Fibroblast of gingiva (primary cell): ENCODE data around the gene GPHN.

ENCODE experiments used
- DNase-seq: peaks from one replicate; pipeline ENCODE4 v3.0.0-alpha.2; 2011; ENCODE audit warnings: low read depth

GPHN gene

DNA sequence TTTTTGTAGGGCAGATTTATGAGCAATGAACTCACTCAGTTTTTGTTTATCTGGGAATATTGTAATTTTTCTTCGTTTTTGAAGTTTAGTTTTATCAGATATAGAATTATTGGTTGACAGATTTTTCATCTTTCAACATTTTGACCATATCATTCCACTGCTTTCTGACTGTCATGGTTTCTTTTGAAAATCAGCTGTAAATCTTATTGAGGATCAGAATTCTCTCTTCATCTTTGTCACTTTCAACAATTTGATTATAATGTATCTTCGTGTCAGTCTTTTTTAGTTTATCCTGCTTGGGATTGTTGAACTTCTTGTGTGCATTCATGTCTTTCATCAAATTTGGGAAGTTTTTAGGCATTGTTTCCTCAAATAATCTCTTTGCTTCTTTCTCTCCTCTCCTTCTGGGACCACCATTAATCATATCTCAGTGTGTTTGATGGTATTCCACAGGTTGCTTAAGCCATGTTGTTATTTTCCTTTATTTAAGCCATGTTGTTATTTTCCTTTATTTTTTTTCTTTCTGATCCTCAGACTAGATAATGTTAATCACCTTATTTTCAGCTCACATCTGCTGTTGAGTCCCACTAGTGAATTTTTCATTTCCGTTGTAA, 451.6 kb downstream of the GPHN start:
- no peak for DNase-seq

DNA sequence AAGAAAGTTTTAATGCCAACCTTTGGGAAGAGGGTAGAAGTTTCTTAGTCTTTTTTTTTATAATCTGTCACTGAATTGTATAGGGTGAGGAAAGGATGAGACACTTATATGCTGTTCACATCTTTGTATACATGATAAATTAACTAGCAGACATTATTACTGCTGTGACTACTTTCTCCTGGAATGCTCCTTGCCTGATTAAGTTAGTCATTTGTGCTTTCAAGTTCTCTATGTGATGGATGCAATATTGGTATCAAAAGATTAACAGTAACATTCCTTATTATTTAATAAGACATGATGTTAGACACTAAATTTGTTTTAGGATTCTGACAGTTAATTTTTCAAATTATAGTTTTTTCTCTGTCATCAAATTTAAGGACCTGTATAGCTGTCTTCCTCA, 457.9 kb downstream of the GPHN start:
- DNase-seq = no peak

DNA sequence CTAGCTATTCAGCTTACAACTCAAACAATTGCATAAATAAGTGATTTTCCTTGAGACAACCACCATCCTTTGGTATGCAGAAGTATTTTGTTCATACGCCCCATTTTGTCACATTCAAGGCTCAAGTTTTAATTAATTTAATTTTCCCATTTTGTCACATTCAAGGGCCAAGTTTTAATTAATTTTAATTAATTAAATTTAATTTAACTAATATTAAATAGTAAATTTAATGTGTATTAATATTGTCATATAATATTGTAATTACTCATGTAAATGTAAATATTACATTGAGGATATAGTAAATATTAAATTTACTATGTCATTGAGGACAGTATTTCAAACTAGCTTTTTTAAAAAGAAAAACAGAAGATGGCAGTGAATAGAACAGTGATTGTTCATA, 464.5 kb downstream of the GPHN start:
- no peak for DNase-seq

DNA sequence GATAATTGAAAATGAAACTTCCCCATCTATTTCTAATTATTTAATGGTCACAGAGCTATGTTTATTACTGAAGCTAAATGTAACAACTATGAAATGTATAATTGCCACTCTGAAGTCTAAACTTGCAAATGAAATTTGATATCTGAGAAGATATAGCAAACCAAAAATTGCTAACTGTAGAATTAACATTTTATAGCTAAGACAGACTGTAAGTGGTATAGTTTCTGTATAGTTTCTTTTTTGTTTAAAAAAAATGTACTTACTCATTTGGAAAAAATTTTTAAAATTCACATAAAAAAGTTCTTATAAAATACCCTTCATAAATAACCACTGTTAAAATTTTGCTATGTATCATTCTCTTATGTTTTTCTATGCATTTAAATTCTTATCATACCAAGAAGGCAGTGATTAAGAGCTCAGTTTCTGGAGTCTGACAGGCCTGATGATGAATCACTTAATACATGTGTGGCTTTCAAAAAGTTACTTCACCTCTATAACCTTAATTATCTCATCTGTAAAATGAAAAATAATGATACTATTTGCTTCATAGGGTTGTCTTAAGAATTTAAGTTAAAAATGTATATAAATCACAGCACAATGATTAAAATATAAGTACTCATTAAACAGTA, 466.6 kb downstream of the GPHN start:
- no peak for DNase-seq

DNA sequence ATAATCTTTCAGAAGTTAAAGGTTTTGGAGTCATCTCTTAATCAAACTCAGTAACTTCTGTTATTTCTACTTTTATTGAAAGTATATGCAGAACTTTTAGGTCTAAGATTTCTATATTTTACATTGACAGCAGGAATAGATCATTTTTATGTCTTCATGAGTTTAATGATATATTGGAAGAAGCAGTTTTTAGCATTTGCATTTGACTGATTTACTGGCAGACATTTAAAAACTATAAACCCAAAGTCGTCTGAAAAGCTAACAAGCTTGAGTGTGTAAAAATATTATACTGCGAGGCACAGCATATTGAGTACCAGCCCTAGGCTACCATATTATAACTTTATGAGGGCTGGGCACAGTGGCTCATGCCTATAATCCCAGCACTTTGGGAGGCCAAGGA, 467.3 kb downstream of the GPHN start:
- no peak for DNase-seq

DNA sequence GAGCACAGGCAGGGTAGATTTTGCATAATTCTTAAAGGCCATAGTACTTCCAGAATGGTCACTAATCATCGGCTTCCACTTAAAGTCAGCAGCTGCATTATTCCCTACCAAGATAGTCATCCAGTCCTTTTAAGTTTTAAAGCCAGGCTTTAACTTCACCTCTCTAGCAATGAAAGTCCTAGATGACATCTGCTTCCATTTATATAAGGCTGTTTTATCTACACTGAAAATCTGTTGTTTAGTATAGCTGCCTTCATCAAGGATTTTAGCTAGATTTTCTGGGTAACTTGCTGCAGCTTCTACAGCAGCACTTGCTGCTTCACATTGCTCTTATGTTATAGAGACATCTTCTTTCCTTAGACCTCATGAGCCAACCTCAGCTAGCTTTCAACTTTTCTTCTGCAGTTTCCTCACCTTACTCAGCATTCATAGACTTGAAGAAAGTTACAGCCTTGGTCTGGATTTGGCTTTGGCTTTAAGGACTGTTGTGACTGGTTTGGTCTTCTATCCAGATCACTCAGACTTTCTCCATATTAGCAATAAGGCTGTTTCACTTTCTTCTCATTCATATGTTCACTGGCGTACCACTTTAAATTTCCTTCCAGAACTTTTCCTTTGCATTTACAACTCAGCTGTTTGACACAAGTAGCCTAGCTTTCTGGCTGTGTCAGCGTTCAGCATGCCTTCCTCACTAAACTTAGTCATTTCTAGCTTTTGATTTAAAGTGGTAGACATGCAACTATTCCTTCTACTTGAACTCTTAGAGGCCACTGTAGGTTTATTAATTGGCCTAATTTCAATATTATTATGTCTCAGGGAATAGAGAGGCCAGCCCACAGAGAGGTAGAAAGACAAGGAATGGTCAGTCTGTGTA, 471.4 kb downstream of the GPHN start:
- no peak for DNase-seq

DNA sequence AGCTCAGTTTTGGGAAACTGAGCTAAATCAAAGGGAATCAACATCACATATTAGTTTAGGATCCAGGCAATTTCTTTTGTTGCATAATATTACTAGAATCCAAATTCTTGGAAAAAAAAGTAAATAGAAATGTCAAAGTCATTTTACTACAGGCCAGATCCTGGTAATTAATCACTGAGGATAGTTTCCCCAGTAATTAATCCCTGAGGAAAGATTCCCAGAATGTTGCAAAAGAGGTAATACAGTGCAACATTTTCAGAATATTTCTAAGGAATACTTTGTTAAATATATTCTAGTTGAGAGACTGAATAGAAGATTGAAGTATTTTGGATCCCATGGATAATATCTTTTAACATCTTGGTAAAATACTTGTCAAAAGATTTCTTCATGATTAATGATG, 474.3 kb downstream of the GPHN start:
- no peak for DNase-seq

DNA sequence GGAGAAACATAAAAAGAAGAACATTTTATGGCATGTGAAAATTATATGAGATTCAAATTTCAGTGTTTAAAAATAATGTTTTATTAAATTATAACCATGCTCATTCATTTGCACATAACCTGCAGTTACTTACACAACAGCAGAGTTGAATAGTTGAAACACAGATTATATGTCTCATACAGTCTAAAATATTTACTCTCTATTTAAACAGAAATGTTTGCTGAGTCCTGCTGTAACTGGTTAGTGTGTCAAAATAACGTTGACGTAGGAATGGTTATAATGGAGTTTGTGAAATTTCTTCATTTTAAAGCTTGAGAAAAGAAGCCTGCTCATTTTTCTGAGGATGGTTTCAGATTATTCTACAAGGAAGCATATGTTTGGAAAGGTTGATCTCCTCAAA, 484.8 kb downstream of the GPHN start:
- no peak for DNase-seq

DNA sequence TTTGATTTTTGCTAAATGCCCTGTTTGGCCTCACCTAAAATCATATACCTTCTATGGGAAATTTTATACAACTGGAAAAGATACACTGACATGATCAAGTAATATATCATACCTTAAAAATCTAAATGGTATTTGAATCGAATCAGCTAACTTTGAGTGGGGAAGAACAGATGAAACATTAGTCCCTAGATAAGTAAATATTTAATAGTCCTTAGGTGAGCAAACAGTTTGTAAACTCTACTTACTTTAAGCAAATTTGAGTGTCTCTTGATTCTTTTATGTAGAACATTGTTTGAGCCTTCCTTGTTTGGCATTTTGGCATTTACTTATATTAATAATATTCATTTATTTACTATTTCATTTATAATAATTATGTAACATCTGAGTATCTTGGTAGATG, 485.6 kb downstream of the GPHN start:
- no peak for DNase-seq

DNA sequence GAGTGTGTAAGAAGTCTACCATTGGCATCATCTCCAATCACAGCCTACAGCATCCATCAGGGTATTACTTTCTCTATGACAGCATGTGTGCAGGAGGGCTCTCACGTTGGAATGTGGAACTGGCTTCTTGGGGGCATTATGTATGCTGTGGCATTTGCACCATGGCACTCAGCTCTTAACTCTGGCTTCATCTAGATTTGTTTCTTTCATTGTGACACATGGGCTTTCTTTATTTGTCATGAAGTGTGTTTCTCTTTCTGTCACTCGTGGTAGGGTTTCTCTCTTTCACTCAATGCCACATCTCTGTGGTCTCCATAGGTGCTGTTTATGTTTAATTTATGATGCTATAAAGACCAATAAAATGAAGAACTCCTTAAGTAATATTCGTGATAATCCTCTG, 490.1 kb downstream of the GPHN start:
- DNase-seq = no peak

DNA sequence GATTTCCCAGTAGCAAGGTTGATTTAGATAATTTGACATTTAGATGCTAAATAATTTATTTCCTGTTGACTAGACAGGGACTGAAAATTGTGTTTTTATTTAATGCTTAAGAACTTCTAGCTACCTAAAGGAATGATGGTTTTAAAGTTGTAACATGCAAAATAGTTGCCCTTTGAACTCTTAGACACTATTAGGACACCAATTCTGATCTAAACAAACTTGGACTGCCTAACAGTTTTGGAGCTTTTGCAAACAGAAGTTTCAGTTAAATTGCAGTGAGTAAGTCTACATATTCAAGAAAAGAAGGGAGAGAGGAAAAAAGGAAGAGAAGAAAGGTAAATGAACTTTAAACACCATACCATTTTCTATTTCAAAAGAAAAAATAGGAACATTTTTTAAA, 492.0 kb downstream of the GPHN start:
- no peak for DNase-seq

DNA sequence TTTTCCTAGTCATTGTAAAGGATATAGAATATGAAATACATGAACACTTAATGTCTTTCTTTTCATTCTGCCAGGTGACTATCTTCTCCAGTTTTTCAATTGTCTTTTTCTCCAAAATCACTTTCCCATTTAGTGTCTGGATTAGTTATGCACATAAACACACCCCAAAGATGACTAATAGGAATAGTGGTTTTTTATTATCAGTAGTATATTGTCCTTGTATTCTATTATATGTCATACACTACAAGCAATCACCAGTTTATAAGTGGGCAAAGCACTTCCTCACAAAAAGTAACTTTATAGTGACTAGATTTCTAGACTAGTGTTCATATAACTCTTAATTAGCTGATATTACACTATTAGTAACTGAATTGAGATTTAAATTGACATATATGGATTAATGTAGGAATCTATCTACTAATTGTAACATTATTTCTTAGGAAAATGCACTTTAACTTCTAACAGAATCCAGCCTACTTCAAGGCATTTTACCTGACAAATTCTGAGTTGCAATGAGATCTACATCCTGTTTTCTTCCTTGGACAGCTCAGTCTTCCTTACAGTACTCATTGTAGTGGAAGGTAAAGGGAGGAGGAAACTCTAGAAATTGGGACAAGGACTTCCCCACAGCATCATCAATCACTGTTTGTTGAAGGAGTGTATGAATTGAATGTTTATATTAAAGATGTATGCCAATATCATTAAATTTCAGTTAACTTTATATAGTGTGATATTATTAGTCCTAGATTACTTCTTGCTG, 495.2 kb downstream of the GPHN start:
- DNase-seq = no peak

DNA sequence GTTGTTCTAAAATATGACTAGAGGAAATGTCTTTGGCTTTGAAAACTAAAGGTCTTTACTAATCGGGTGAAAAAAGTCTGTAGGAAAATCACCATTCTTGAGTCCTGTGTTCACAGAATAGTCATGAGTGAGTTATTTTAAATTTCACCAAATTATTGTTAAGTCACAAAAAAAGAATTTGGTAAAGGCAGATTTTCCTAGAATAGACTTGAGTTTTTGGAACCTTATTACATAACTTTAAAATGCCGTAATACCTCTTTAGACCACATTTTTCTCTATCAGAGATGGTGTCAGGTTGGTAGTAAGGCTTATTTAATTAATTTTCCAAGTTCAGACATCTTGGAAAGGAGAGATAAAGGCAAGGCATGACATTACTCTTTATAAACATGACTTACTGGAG, 496.6 kb downstream of the GPHN start:
- no peak for DNase-seq

DNA sequence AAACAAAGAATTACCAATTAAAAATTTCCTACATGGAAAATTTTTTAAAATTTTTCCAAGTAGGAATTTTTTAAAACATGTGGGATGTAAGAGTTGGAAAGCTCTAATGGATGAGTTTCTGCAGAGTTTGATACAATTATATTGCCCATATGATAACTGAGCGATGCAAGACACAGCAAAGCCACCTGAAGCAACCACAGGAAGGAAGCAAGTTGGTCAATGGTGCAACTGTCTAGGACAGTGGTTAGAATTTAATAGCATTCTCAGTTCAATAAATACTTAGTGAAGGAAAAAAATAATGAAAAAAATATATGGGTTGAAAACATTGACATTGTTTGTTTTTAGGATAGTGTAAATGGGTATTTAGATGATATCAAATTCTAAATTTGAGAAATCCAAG, 502.7 kb downstream of the GPHN start:
- no peak for DNase-seq

DNA sequence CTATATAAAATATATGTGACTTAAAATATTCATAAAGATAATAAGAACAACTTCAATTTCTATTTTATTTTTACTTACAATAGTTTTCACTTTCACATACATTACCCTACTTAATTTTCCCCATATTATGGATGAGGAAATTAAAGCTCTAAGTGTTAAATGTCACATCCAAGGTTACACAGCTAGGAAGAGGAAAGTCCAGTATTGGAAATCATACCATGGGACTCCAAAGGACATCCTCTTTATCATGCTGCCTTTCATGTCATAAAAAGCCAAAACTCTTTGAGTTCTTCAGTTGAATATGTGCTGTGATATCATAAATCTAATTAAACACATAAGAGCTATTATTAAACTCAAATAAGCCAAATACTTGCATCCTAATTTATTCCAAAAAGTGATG, 508.9 kb downstream of the GPHN start:
- DNase-seq = no peak

DNA sequence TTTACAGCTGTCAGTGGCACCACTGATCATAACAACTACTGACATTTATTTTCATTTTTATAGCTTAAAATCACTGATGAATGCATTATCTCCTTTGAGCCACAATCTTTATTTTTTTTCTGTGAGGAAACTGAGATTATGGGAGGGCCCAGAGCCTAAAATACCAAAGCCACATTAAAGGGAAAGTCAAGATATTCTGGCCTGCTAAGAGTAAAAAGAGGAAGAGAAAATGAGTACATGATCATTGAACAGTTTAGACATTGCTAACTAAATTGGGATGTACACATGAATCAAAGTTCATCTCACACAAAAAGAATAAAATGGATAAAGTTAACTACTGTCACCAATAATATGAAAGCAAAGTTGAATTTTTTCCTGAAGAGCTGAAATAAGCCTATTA, 510.8 kb downstream of the GPHN start:
- no peak for DNase-seq

DNA sequence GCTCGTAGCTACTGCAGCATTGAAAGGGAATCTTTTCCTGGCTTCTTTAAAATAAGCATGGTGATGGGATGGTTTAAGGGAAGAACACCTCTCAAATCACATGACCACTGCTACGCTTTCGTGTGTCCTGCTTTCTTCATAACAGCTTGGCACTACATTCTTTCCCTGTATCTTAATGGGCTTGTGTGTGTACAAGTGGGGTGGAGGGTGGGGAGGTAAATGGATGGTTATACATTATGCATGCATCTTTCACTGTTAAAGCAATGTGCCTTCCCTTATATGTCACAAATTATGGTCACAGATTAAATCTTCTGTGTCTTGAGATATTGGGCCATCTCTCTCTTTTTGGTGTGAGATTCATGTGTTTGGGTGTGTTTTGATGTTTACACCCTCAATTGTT, 511.8 kb downstream of the GPHN start:
- no peak for DNase-seq

DNA sequence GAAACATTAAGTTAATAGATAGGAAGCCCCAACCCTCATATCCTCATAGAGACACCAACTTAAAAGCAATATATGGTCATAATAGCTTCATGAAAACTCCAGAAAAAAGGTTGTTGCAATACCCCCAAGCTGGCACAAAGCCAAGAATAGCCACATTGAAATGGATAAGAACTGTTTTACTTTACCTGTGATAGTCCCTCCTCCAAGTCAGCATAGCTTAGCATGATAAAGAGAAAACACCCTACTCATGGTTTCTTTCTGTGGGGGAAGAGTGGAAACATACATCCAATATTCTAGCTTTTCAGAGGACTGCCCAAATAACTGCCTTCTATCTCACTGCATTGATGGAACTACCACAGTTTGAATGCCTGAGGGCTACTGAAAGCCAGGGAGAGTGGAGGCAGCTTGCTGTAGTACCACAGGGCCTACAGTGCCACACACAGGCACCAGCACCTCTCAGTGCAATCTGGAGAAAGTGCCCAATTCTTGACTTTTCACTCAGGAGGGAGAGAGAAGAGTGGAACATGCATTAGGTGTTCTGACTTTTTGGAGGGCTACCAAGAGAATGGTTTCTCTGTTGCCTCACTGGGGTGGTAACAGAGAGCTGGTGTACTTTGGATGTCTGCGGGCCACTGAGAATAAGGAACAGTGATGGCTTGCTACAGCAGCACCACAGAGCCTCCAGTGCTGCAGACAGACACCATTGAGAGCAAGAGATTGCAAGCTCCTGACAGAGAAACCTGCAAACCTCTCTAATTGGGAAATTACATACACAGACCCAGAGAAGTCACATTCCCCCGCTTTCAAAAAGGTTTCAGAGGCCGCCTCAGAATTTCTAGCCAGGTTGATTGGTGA, 524.2 kb downstream of the GPHN start:
- DNase-seq = no peak

DNA sequence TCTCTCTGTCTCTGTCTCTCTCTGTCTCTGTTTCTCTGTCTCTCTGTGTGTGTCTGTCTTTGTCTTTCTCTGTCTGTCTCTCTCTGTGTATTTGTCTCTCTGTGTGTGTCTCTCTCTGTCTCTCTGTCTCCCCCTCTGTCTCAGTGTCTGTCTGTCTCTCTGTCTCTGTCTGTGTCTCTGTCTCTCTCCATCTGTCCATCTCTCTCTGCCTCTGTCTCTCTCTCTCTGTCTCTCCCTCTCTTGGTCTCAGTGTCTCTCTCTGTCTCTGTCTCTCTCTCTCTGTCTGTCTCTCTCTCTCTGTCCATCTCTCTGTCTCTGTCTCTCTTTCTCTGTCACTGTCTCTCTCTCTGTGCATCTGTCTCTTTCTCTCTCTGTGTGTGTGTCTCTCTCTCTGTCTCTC, 537.5 kb downstream of the GPHN start:
- no peak for DNase-seq

DNA sequence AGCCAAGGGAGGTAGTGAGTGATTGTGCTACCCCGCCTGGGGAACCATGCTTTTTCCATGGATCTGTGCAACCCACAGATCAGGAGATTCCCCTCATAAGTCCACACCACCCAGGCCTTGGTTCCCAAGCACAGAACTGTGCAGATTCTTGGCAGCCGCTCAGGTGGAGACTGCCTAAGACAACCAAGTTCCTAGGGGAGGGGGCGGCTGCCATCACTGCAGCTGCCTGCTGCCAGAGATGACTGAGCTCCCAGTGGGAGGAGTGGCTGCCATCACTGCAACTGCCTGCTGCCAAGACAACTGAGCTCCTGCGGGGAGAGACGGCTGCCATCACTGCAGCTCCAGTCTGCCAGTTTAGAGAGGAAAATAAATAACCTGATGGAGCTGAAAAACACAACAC, 542.9 kb downstream of the GPHN start:
- no peak for DNase-seq

DNA sequence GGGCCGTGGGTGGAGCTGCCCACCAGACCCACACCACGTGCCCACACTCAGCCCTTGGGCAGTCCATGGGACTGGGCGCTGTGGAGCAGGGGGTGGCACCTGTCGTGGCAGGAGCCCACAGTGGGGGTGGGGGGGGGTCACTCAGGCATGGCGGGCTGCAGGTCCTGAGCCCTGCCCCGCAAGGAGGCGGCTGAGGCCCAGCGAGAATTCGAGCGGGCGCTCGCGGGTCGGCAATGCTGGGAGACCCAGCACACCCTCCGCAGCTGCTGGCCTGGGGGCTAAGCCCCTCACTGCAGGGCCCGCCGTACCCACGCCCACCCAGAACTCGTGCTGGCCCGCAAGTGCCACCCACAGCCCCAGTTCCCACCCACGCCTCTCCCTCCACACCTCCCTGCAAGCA, 548.7 kb downstream of the GPHN start:
- DNase-seq = no peak

DNA sequence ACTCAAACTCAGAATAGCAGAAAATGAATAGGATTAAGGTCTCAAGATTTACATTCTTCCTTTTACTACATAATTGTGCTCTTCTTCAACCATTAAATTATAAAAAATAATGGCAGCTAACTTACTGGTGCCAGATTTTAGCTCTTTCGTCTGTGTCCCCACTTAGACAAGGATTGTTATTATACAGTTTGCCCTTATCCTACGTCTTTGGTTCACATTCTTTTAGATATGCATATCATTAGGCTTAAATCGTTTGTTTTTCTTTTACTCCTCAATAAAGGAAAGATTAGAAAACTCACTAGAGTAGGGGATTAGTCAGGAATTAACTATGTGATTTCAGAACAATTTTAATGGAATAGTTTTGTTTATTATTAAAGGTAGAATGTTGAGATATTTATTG, 551.6 kb downstream of the GPHN start:
- no peak for DNase-seq
